DMS153 treated with DMSO at 0.1 percent for 48 hours (cell line): ENCODE measurements around the gene PAPPA2.
"Not testable (repeated sequence)": the region's sequence is repeated elsewhere in the genome, so short reads cannot be mapped to it uniquely, and the experiment has no call there.

Experiments used
- DNase-seq: peaks from one replicate; lab custom pipeline; 2025; ENCODE audit not compliant: unreplicated experiment; lab: John Stamatoyannopoulos, UW

PAPPA2 gene

GRCh38 chr1:176745945-176746344 is 283.0 kb downstream of the PAPPA2 start:
- DNase-seq: no peak

GRCh38 chr1:176752505-176752904 is 289.5 kb downstream of the PAPPA2 start:
- DNase-seq: no peak

- DNase-seq: no peak
Observed at GRCh38 chr1:176754676-176755075, 291.7 kb downstream of the PAPPA2 start.

- DNase-seq: not testable (repeated sequence)
Observed at GRCh38 chr1:176756817-176757216, 293.8 kb downstream of the PAPPA2 start.

GRCh38 chr1:176765608-176766007 is 302.6 kb downstream of the PAPPA2 start:
- DNase-seq: no peak

GRCh38 chr1:176766779-176767178 is 303.8 kb downstream of the PAPPA2 start:
- no peak for DNase-seq

- DNase-seq: no peak
Observed at GRCh38 chr1:176767714-176768136, 304.8 kb downstream of the PAPPA2 start.

GRCh38 chr1:176768532-176768931 is 305.6 kb downstream of the PAPPA2 start:
- no peak for DNase-seq

GRCh38 chr1:176770066-176770465 is 307.1 kb downstream of the PAPPA2 start:
- no peak for DNase-seq

GRCh38 chr1:176773038-176773437 is 310.1 kb downstream of the PAPPA2 start:
- no peak for DNase-seq

GRCh38 chr1:176774224-176774623 is 311.2 kb downstream of the PAPPA2 start:
- DNase-seq: no peak

- DNase-seq: no peak
Observed at GRCh38 chr1:176775378-176775777, 312.4 kb downstream of the PAPPA2 start.

- no peak for DNase-seq
Observed at GRCh38 chr1:176775996-176776395, 313.0 kb downstream of the PAPPA2 start.

GRCh38 chr1:176778056-176778455 is 315.1 kb downstream of the PAPPA2 start:
- no peak for DNase-seq

- no peak for DNase-seq
Observed at GRCh38 chr1:176779992-176780328, 317.0 kb downstream of the PAPPA2 start.

GRCh38 chr1:176783309-176783708 is 320.3 kb downstream of the PAPPA2 start:
- no peak for DNase-seq

- no peak for DNase-seq
Observed at GRCh38 chr1:176785056-176785455, 322.1 kb downstream of the PAPPA2 start.

- DNase-seq: no peak
Observed at GRCh38 chr1:176785791-176786190, 322.8 kb downstream of the PAPPA2 start.

GRCh38 chr1:176786274-176786673 is 323.3 kb downstream of the PAPPA2 start:
- no peak for DNase-seq

GRCh38 chr1:176789571-176790090 is 326.7 kb downstream of the PAPPA2 start:
- DNase-seq: no peak

GRCh38 chr1:176790786-176791185 is 327.8 kb downstream of the PAPPA2 start:
- no peak for DNase-seq

GRCh38 chr1:176791906-176792305 is 328.9 kb downstream of the PAPPA2 start:
- no peak for DNase-seq

GRCh38 chr1:176794897-176795508 is 332.0 kb downstream of the PAPPA2 start:
- DNase-seq: no peak
